Measurements from ENCODE around the gene SERPINB10. TPM values are rescaled to one million over a fixed set of nuclear protein-coding genes. Genes with fewer than 3 reads are reported as not detected.

The SERPINB10 gene
- total and polyA plus RNA-seq, 9 of the 15 experiments (the other 6 are each of a cell fraction or from before 2014, with no cell fraction given), result not detected

DNA sequence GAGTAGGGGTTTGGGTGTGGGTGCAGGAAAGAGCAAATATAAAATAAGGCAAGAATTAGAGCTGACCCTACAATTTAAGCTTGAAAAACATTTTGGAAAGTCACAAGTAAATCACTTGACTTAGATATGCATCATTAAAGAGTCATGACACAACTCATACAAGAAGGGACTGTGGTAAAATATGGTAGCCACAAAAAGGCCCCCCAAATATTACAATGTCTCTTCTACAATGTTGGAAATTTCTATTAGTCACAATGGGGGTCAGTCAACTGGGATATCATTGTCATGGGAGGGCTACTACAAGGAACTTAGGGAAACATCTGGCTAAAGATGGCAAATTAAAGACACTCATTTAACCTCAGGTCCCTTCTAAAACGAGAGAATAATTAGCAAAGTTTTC, 35.9 kb upstream of the SERPINB10 start:
- Histone ChIP-seq H2AFZ (ENCODE audit: low read depth, low read length) (no peak overlapping the region), H3K9ac (ENCODE audit: insufficient read depth in 1 of 2, low read depth in 2 of 2, low read length in 2 of 2) (no peak overlapping the region), H3K27ac (ENCODE audit: extremely low read depth, low read depth, low read length) (no peak overlapping the region), H3K9me3 (replicated peaks; ENCODE audit: control insufficient read depth, insufficient read depth, low read depth, low read length) (no peaks in the 10 kb centered on the region), H3K4me2 (ENCODE audit: insufficient read depth, low read length) (no peak overlapping the region), H3K4me3 (no peak overlapping the region), H3K4me1 (replicated peaks in 1 of 2; ENCODE audit: control insufficient read depth in 2 of 2, insufficient read depth in 2 of 2, low read length in 2 of 2) (no peaks in the 10 kb centered on the region), H3K27me3 (ENCODE audit: control insufficient read depth in 2 of 2, insufficient read depth in 2 of 2, low read length in 2 of 2) (no peaks in the 10 kb centered on the region), H4K20me1 (replicated peaks; ENCODE audit: control insufficient read depth, insufficient read depth, low read length) (no peaks in the 10 kb centered on the region), H3K79me2 (ENCODE audit: control insufficient read depth, insufficient read depth, low read length) (no peaks in the 10 kb centered on the region), H3K9me1 (ENCODE audit: control insufficient read depth, insufficient read depth, low read length) (no peaks in the 10 kb centered on the region), H3K36me3 (ENCODE audit: control insufficient read depth, insufficient read depth, low read length) (no peaks in the 10 kb centered on the region)
- intact Hi-C loops (cut with micrococcal nuclease) (no loop called here), in situ Hi-C loops (cut with MboI) (no loop called here)
- ChIA-PET POLR2A (no interaction called here), CTCF (ENCODE audit: low intra/inter-chr PET ratio) (no interaction called here)
- no TSS peak for BruUV-seq (replicated peaks)
- no peak for ATAC-seq
- FAIRE-seq, result no peak
- DNase-seq (ENCODE audit: extremely low read depth in 1 of 4, low spot score in 3 of 4), result no peak
- 0% methylated on average over 1 of the region's 1 CpG for WGBS (ENCODE audit: insufficient coverage, low coverage, missing lambda C conversion rate)
- TF ChIP-seq ELF4 (CRISPR knock-in tag; IDR thresholded peaks at IDR 0.05) (no peak), RBM14 (IDR thresholded peaks at IDR 0.05; ENCODE audit: borderline replicate concordance, insufficient read depth, low read depth, low read length) (no peak), U2AF1 (optimal IDR thresholded peaks at IDR 0.05; ENCODE audit: low read depth, low read length) (no peak), KLF6 (CRISPR knock-in tag; IDR thresholded peaks at IDR 0.05; ENCODE audit: borderline replicate concordance) (no peak), TEAD1 (CRISPR knock-in tag; IDR thresholded peaks at IDR 0.05) (no peak), HDAC8 (tag; IDR thresholded peaks at IDR 0.05) (no peak), KLF16 (IDR thresholded peaks at IDR 0.05) (no peak), KLF10 (CRISPR knock-in tag; IDR thresholded peaks at IDR 0.05) (no peak), TBP (optimal IDR thresholded peaks at IDR 0.05; ENCODE audit: low read depth, low read length) (no peak), CBX1 (IDR thresholded peaks at IDR 0.05; ENCODE audit: low read depth) (no peak), POLR2B (IDR thresholded peaks at IDR 0.05; ENCODE audit: low read depth, partially characterized antibody) (no peak), CHD4 (IDR thresholded peaks at IDR 0.05; ENCODE audit: insufficient read depth, insufficient replicate concordance, low read depth, low read length, poor library complexity, severe bottlenecking) (no peak), SMARCE1 (IDR thresholded peaks at IDR 0.05) (no peak), BHLHE40 (IDR thresholded peaks at IDR 0.05; ENCODE audit: low read length) (no peak), EWSR1 (IDR thresholded peaks at IDR 0.05; ENCODE audit: borderline replicate concordance, low read depth, partially characterized antibody) (no peak)
- TF ChIP-seq, protein P1, sequence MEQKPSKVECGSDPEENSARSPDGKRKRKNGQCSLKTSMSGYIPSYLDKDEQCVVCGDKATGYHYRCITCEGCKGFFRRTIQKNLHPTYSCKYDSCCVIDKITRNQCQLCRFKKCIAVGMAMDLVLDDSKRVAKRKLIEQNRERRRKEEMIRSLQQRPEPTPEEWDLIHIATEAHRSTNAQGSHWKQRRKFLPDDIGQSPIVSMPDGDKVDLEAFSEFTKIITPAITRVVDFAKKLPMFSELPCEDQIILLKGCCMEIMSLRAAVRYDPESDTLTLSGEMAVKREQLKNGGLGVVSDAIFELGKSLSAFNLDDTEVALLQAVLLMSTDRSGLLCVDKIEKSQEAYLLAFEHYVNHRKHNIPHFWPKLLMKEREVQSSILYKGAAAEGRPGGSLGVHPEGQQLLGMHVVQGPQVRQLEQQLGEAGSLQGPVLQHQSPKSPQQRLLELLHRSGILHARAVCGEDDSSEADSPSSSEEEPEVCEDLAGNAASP (IDR thresholded peaks at IDR 0.05), result no peak
- TF ChIP-seq, protein P2, sequence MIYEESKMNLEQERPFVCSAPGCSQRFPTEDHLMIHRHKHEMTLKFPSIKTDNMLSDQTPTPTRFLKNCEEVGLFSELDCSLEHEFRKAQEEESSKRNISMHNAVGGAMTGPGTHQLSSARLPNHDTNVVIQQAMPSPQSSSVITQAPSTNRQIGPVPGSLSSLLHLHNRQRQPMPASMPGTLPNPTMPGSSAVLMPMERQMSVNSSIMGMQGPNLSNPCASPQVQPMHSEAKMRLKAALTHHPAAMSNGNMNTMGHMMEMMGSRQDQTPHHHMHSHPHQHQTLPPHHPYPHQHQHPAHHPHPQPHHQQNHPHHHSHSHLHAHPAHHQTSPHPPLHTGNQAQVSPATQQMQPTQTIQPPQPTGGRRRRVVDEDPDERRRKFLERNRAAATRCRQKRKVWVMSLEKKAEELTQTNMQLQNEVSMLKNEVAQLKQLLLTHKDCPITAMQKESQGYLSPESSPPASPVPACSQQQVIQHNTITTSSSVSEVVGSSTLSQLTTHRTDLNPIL (CRISPR knock-in tag; IDR thresholded peaks at IDR 0.05), result no peak
- TF ChIP-seq, protein P3, sequence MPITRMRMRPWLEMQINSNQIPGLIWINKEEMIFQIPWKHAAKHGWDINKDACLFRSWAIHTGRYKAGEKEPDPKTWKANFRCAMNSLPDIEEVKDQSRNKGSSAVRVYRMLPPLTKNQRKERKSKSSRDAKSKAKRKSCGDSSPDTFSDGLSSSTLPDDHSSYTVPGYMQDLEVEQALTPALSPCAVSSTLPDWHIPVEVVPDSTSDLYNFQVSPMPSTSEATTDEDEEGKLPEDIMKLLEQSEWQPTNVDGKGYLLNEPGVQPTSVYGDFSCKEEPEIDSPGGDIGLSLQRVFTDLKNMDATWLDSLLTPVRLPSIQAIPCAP (CRISPR knock-in tag; IDR thresholded peaks at IDR 0.05; ENCODE audit: borderline replicate concordance), result no peak
